Stimulated activated memory B cell treated with anti-CD40 and anti-IgM and Interleukin-4, amounts not matched to agents 10 μg/mL and 1 μg/mL and 100 μg/mL, for 72 hours (primary cell): Measurements from ENCODE around the gene HIF1A.
A peak's percentile ranks its signal among the peaks of the same experiment; 100 is the strongest.
"Not testable (repeated sequence)": the region's sequence is repeated elsewhere in the genome, so short reads cannot be mapped to it uniquely, and the experiment has no call there.

Source experiments
- ATAC-seq: fragments of 150-1000 bp; cut with Tn5 transposase; 2 replicates; pipeline ENCODE4 v1.10.0; 2021
- H3K27ac Mint-ChIP-seq: one replicate; pipeline ENCODE4 v1.8.0; 2022; ENCODE audit warnings: mild to moderate bottlenecking, mixed read lengths
- H3K27me3 Mint-ChIP-seq: one replicate; pipeline ENCODE4 v1.8.0; 2022; ENCODE audit warnings: mixed read lengths
- H3K36me3 Mint-ChIP-seq: one replicate; pipeline ENCODE4 v1.8.0; 2022; ENCODE audit warnings: mixed read lengths
- H3K4me1 Mint-ChIP-seq: one replicate; pipeline ENCODE4 v1.8.0; 2022; ENCODE audit warnings: mixed read lengths
- H3K4me3 Mint-ChIP-seq: one replicate; pipeline ENCODE4 v1.8.0; 2022; ENCODE audit warnings: mild to moderate bottlenecking, moderate library complexity, mixed read lengths
- H3K9me3 Mint-ChIP-seq: one replicate; pipeline ENCODE4 v1.8.0; 2022; ENCODE audit warnings: mixed read lengths

The HIF1A gene

GRCh38 chr14:61744238-61744637 lies 48.9 kb downstream of the HIF1A start:
- Mint-ChIP-seq H3K4me3 (no peak overlapping the region), H3K9me3 (no peaks in the 10 kb centered on the region), H3K36me3 (peaks cover 32% of the 10 kb centered on the region), H3K27ac (no peak overlapping the region), H3K4me1 (no peaks in the 10 kb centered on the region), H3K27me3 (no peaks in the 10 kb centered on the region)
- ATAC-seq: no peak

GRCh38 chr14:61746346-61746745 lies 51.0 kb downstream of the HIF1A start:
- not testable (repeated sequence) for ATAC-seq, H3K9me3 Mint-ChIP-seq, H3K4me1 Mint-ChIP-seq, H3K27me3 Mint-ChIP-seq, H3K4me3 Mint-ChIP-seq, H3K27ac Mint-ChIP-seq
- H3K36me3 Mint-ChIP-seq: peaks cover 26% of the 10 kb centered on the region

DNA sequence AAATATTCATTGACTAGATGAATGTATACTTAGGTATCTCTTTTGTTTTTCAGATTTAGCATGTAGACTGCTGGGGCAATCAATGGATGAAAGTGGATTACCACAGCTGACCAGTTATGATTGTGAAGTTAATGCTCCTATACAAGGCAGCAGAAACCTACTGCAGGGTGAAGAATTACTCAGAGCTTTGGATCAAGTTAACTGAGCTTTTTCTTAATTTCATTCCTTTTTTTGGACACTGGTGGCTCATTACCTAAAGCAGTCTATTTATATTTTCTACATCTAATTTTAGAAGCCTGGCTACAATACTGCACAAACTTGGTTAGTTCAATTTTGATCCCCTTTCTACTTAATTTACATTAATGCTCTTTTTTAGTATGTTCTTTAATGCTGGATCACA lies 51.6 kb downstream of the HIF1A start:
- peaks cover 14% of the 10 kb centered on the region for H3K4me1 Mint-ChIP-seq
- no peak overlapping the region for H3K27ac Mint-ChIP-seq
- no peak overlapping the region for H3K4me3 Mint-ChIP-seq
- H3K9me3 Mint-ChIP-seq: no peaks in the 10 kb centered on the region
- H3K27me3 Mint-ChIP-seq: no peaks in the 10 kb centered on the region
- peaks cover 26% of the 10 kb centered on the region for H3K36me3 Mint-ChIP-seq
- no peak for ATAC-seq

- H3K27me3 Mint-ChIP-seq: no peaks in the 10 kb centered on the region
- H3K4me1 Mint-ChIP-seq: peaks cover 19% of the 10 kb centered on the region
- H3K4me3 Mint-ChIP-seq: no peak overlapping the region
- H3K27ac Mint-ChIP-seq: no peak overlapping the region
- no peak for ATAC-seq
- peaks cover 26% of the 10 kb centered on the region for H3K36me3 Mint-ChIP-seq
- H3K9me3 Mint-ChIP-seq: no peaks in the 10 kb centered on the region
Measured at GRCh38 chr14:61747342-61747741, 52.0 kb downstream of the HIF1A start.

- peaks cover 32% of the 10 kb centered on the region for H3K4me1 Mint-ChIP-seq
- H3K9me3 Mint-ChIP-seq: no peaks in the 10 kb centered on the region
- ATAC-seq: no peak
- H3K4me3 Mint-ChIP-seq: no peak overlapping the region
- no peak overlapping the region for H3K27ac Mint-ChIP-seq
- peaks cover 26% of the 10 kb centered on the region for H3K36me3 Mint-ChIP-seq
- H3K27me3 Mint-ChIP-seq: no peaks in the 10 kb centered on the region
Measured at GRCh38 chr14:61749264-61749663, 54.0 kb downstream of the HIF1A start.

DNA sequence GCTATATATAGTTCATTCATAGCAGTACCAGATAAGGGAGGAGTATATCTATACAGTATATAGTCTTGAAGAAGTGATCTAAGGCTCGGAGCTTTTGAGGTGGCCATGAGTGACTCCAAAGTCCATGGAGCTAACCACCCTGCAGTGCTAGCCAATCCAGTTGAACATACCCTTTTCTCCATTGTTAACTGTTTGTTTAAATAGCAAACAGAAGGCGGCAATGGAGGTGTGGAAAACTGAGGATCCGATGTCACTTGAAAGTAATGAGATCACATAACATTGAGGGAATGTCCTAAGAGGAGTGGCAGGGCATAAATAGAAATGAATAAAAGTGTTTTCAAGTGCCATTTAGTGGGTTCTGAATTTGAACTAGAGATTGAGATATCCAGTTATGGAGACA lies 54.6 kb downstream of the HIF1A start:
- Mint-ChIP-seq H3K9me3 (no peaks in the 10 kb centered on the region), H3K36me3 (peaks cover 20% of the 10 kb centered on the region), H3K27ac (no peak overlapping the region), H3K4me3 (no peak overlapping the region), H3K27me3 (no peaks in the 10 kb centered on the region), H3K4me1 (peaks cover 32% of the 10 kb centered on the region)
- no peak for ATAC-seq

DNA sequence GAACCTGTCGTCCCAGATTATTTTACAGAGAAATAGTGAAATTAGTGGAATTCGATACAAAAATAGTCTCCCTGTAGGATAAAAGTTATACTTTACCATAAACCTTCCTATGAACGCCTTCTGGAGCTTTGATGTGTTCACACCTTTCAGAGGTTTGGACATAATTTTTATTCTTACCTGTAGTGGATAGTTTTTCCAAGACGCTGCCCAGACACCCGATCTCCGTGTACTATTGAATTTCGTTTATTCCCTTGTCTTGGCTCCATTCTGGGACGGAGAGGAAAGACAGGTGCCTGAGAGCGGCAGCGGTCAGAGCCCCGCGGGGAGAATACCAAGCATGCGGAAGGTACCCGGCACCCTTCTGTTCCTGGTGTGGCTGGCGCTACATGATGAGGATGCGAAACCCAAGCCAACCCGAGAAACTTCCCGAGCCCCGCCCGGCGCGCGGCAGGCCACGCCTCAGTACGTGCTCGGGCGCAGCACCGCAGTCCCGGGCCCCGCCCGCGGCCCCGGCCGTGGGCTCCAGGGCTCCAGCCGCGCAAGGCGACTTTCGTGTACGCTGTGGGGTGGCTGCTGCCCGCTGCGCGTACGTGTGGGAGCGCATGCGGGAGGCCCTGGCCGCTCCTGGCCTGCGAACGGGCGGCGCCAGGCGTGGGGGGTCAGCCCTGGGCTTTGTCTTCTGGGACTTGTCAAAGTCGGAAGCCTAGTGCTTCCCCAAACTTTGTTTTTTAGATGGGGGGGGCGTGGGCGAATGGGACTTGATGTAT lies 55.6 kb downstream of the HIF1A start:
- ATAC-seq: peak; percentile 98
- peak overlapping the region; percentile 84 for H3K4me3 Mint-ChIP-seq
- H3K36me3 Mint-ChIP-seq: peaks cover 11% of the 10 kb centered on the region
- H3K27me3 Mint-ChIP-seq: no peaks in the 10 kb centered on the region
- no peaks in the 10 kb centered on the region for H3K9me3 Mint-ChIP-seq
- H3K4me1 Mint-ChIP-seq: peaks cover 32% of the 10 kb centered on the region
- H3K27ac Mint-ChIP-seq: peak overlapping the region; percentile 64

DNA sequence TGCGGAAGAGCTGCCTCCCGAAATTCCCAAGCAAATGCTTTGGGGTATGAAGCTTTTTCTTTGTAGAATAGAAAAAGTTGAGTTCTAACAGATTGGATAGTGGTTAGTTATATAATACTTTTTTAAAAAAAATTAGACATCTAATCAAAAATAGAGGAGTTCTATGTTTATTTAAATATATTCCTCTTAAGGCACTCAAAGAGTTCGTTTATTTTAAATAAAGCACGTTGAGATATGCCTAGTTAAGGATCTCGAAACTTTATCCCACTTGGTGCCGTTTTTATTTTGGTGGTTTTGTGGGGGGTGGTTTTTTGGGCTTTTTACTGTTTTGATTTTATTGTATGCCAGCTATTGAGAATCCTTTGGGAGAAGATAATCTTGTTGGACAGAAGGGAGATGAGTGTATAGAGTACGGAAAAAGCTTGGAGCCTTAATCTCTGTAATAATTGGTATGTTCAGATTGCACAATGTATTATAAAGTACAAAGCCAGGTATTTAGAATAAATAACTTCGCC lies 56.2 kb downstream of the HIF1A start:
- Mint-ChIP-seq H3K4me1 (peaks cover 32% of the 10 kb centered on the region), H3K27me3 (no peaks in the 10 kb centered on the region), H3K36me3 (peaks cover 8% of the 10 kb centered on the region), H3K27ac (peak overlapping the region; percentile 64), H3K4me3 (peak overlapping the region; percentile 84), H3K9me3 (no peaks in the 10 kb centered on the region)
- ATAC-seq: no peak

DNA sequence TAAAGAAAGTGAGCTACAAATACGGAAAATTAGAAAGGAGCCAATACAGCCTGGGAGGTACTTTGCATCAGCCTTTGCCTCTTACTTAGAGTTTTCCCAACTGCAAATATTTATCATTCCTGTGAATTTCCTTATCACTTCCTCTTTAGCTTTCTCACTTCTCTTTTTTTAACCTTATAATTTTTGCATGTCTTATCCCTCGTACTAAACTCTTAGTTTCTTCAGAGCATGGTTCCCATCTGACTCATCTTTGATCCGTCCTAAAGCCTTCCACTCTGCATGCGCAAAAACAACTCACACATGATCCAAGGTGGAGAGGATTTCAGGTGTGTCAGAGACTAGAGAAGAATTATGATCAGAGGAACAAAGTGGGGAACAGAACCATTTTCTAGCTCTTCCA lies 57.3 kb downstream of the HIF1A start:
- H3K4me3 Mint-ChIP-seq: no peak overlapping the region
- H3K4me1 Mint-ChIP-seq: peaks cover 32% of the 10 kb centered on the region
- no peaks in the 10 kb centered on the region for H3K9me3 Mint-ChIP-seq
- no peaks in the 10 kb centered on the region for H3K36me3 Mint-ChIP-seq
- H3K27me3 Mint-ChIP-seq: no peaks in the 10 kb centered on the region
- ATAC-seq: peak; percentile 73
- H3K27ac Mint-ChIP-seq: peak overlapping the region; percentile 3

GRCh38 chr14:61753631-61754030 lies 58.3 kb downstream of the HIF1A start:
- H3K4me3 Mint-ChIP-seq: no peak overlapping the region
- no peaks in the 10 kb centered on the region for H3K36me3 Mint-ChIP-seq
- H3K9me3 Mint-ChIP-seq: no peaks in the 10 kb centered on the region
- peaks cover 32% of the 10 kb centered on the region for H3K4me1 Mint-ChIP-seq
- H3K27ac Mint-ChIP-seq: no peak overlapping the region
- no peak for ATAC-seq
- H3K27me3 Mint-ChIP-seq: no peaks in the 10 kb centered on the region

DNA sequence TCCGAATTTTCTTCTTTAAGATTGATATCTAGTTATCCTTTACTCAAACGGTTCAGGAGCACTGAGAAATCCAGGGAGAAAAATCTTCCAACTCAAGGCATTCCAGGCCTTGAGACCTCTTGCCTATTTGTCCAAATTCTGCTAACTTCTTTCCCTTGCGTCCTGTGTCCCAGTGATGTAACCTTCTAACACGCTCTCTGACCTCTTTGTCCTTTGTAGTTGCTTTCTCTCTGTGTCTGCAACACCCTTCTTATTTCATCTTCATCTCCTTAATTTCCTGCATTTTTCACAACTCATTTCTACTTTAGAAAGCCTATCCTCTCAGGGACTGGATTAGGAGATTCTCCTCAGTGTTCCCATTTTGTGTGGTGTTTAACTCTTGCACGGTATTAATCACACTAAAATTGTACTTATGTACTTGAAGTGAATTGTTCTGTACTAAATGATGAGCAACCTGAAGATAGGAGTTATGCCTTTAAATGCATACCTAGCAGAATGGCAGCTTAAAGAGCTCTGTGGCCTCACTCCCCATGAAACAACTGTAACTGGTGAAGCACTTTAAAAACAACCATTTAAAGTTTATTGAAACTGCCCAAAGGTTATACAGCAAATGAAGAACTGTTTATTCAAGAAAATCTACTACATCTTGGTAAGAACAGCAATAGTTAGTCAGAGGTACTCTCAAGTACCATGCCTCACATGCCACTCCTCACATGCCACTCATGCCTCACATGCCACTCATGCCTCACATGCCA lies 59.5 kb downstream of the HIF1A start:
- H3K9me3 Mint-ChIP-seq: no peaks in the 10 kb centered on the region
- ATAC-seq: no peak

GRCh38 chr14:61755382-61755742 lies 60.0 kb downstream of the HIF1A start:
- not testable (repeated sequence) for H3K9me3 Mint-ChIP-seq, H3K4me3 Mint-ChIP-seq, H3K27me3 Mint-ChIP-seq, ATAC-seq, H3K27ac Mint-ChIP-seq, H3K36me3 Mint-ChIP-seq
- H3K4me1 Mint-ChIP-seq: peaks cover 32% of the 10 kb centered on the region

More for the DNA sequence above, 59.5 kb downstream of the HIF1A start:
- Mint-ChIP-seq H3K27me3 (no peaks in the 10 kb centered on the region), H3K36me3 (no peaks in the 10 kb centered on the region), H3K4me1 (peaks cover 32% of the 10 kb centered on the region), H3K27ac (no peak overlapping the region), H3K4me3 (no peak overlapping the region)

GRCh38 chr14:61756135-61756534 lies 60.8 kb downstream of the HIF1A start:
- no peak overlapping the region for H3K4me3 Mint-ChIP-seq

DNA sequence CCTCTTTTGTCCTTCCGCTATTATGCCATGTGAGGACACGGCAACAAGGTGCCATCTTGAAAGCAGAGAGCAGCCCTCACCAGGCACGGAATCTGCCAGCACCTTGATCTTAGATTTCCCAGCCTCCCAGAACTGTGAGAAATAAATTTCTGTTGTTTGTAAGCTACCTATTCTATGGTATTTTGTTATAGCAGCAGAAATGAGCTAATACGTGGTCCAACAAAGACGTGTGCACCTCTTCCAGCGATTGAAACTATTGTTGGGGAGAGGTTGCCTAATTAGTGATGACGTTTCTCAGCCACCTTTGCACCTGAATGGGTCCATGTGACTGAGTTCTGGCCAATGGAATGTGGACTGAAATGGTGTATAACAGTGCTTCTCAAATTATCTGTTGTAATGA lies 64.6 kb downstream of the HIF1A start:
- no peak for ATAC-seq
- H3K36me3 Mint-ChIP-seq: no peaks in the 10 kb centered on the region

More at GRCh38 chr14:61756135-61756534, 60.8 kb downstream of the HIF1A start:
- Mint-ChIP-seq H3K27ac (no peak overlapping the region), H3K27me3 (no peaks in the 10 kb centered on the region), H3K4me1 (peaks cover 25% of the 10 kb centered on the region), H3K9me3 (no peaks in the 10 kb centered on the region), H3K36me3 (no peaks in the 10 kb centered on the region)
- ATAC-seq: no peak

GRCh38 chr14:61761557-61761956 lies 66.2 kb downstream of the HIF1A start:
- no peak for ATAC-seq
- no peaks in the 10 kb centered on the region for H3K9me3 Mint-ChIP-seq
- peak overlapping the region; percentile 93 for H3K27ac Mint-ChIP-seq
- H3K4me1 Mint-ChIP-seq: peaks cover 49% of the 10 kb centered on the region
- H3K27me3 Mint-ChIP-seq: no peaks in the 10 kb centered on the region
- H3K36me3 Mint-ChIP-seq: peaks cover 5% of the 10 kb centered on the region
- H3K4me3 Mint-ChIP-seq: peak overlapping the region; percentile 97

More for the DNA sequence above, 64.6 kb downstream of the HIF1A start:
- Mint-ChIP-seq H3K4me3 (no peak overlapping the region), H3K27ac (no peak overlapping the region), H3K9me3 (no peaks in the 10 kb centered on the region), H3K4me1 (peaks cover 33% of the 10 kb centered on the region), H3K27me3 (no peaks in the 10 kb centered on the region)
